Endothelial cell of umbilical vein (primary cell): ENCODE data around the gene DACT2. TPM values are rescaled to one million over a fixed set of nuclear protein-coding genes. Genes with fewer than 3 reads are reported as not detected.

Experiments
- BruUV-seq: library from RNA; stranded (reverse); fragments of 400-500 nt; replicated peaks from 2 replicates; lab custom pipeline; 2021; lab: Mats Ljungman, UMichigan
- CTCF ChIA-PET: fragments of 300-600, 350-600 bp; sonication (Branson Sonifier 250); formaldehyde crosslinking; loops from one replicate; lab custom pipeline; 2021; ENCODE audit warnings: antibody characterized with exemption, inconsistent platforms; lab: Charles Lee
- POLR2A ChIA-PET: fragments of 300-600, 350-600 bp; sonication (Branson Sonifier 250); formaldehyde crosslinking; loops from one replicate; lab custom pipeline; 2021; ENCODE audit warnings: antibody characterized with exemption, inconsistent platforms; lab: Charles Lee
- DNase-seq: peaks from one replicate; pipeline ENCODE4 v3.0.0-alpha.2; 2011; ENCODE audit warnings: low read depth, low spot score
- FAIRE-seq: peaks from 2 replicates; lab custom pipeline; 2011; peaks lifted over from hg19 to GRCh38; lab: Jason Lieb, UNC
- H2AFZ ChIP-seq: 2 replicates; pipeline ENCODE4 v1.6.0; 2012; ENCODE audit warnings: low read depth, low read length, control low read depth, inconsistent platforms
- H3K27ac ChIP-seq: 2 replicates; pipeline ENCODE4 v1.5.1; 2011; ENCODE audit warnings: low read depth, mild to moderate bottlenecking, control low read depth, low read length, moderate library complexity; ENCODE audit not compliant: insufficient read depth
- H3K27me3 ChIP-seq, 2 experiments: 2 replicates each; pipeline versions ENCODE4 v1.6.0 to v1.6.1; 2011; ENCODE audit warnings: low read length in 2 of 2, mixed read lengths in 1 of 2; ENCODE audit not compliant: control insufficient read depth in 2 of 2, insufficient read depth in 2 of 2
- H3K36me3 ChIP-seq, 2 experiments: 2 replicates in 1 of 2; 3 replicates in 1 of 2; pipeline ENCODE4 v1.5.1; 2011; ENCODE audit warnings: low read length in 2 of 2, mild to moderate bottlenecking in 1 of 2, moderate library complexity in 1 of 2; ENCODE audit not compliant: control insufficient read depth in 2 of 2, insufficient read depth in 2 of 2; ENCODE audit errors: extremely low read depth in 1 of 2
- H3K4me1 ChIP-seq: 3 replicates; pipeline ENCODE4 v1.5.1; 2011; ENCODE audit warnings: mild to moderate bottlenecking, low read length; ENCODE audit not compliant: control insufficient read depth, insufficient read depth; ENCODE audit errors: extremely low read depth
- H3K4me2 ChIP-seq: 2 replicates; pipeline ENCODE4 v1.6.1; 2011; ENCODE audit warnings: low read length, control low read depth, mixed read lengths; ENCODE audit not compliant: insufficient read depth
- H3K4me3 ChIP-seq, 3 experiments: fragments of 200-600 bp in 1 of 3; sonication (generic), shearing (Covaris generic) in 1 of 3; replicated peaks in 1 of 3; 2 replicates each; pipeline ENCODE4 v1.5.1; 2011 to 2016; ENCODE audit warnings: control low read depth in 3 of 3, low read length in 3 of 3, mild to moderate bottlenecking in 2 of 3, inconsistent platforms in 1 of 3, low read depth in 1 of 3, moderate library complexity in 1 of 3; ENCODE audit not compliant: insufficient read depth in 1 of 3
- H3K79me2 ChIP-seq: 2 replicates; pipeline ENCODE4 v1.6.0; 2012; ENCODE audit warnings: low read length, inconsistent platforms; ENCODE audit not compliant: control insufficient read depth, insufficient read depth
- H3K9ac ChIP-seq: replicated peaks from 2 replicates; pipeline ENCODE3; 2011; ENCODE audit warnings: low read length, control low read depth; ENCODE audit not compliant: insufficient read depth; ENCODE audit errors: extremely low read depth
- H3K9me1 ChIP-seq: replicated peaks from 3 replicates; pipeline ENCODE4 v1.6.0; 2011; ENCODE audit warnings: mild to moderate bottlenecking, low read length; ENCODE audit not compliant: control insufficient read depth, insufficient read depth; ENCODE audit errors: extremely low read depth
- H3K9me3 ChIP-seq: replicated peaks from 2 replicates; pipeline ENCODE4 v1.5.1; 2012; ENCODE audit warnings: low read length, inconsistent platforms; ENCODE audit not compliant: control insufficient read depth, insufficient read depth
- H4K20me1 ChIP-seq: replicated peaks from 2 replicates; pipeline ENCODE3; 2011; ENCODE audit warnings: mild to moderate bottlenecking, low read length; ENCODE audit not compliant: control insufficient read depth, insufficient read depth; ENCODE audit errors: extremely low read depth
- CTCF ChIP-seq, 2 donors: IDR thresholded peaks; 1 replicate in 1 of 2; 2 replicates in 1 of 2; pipeline ENCODE4 v1.5.1; 2011; ENCODE audit warnings: low read length in 2 of 2, mild to moderate bottlenecking in 2 of 2, moderate library complexity in 2 of 2, control low read depth in 1 of 2, inconsistent platforms in 1 of 2, low read depth in 1 of 2; ENCODE audit not compliant: insufficient read depth in 1 of 2; ENCODE audit errors: extremely low read depth in 1 of 2
- EZH2 ChIP-seq: IDR thresholded peaks from 2 replicates; pipeline ENCODE4 v1.6.1; 2012; ENCODE audit warnings: borderline replicate concordance, low read depth, mild to moderate bottlenecking, moderate library complexity, low read length, inconsistent platforms; ENCODE audit not compliant: severe bottlenecking
- FOS ChIP-seq: IDR thresholded peaks from 2 replicates; pipeline ENCODE4 v1.6.1; 2011; ENCODE audit warnings: mild to moderate bottlenecking, low read length, moderate library complexity, borderline replicate concordance; ENCODE audit not compliant: insufficient read depth
- JUN ChIP-seq: IDR thresholded peaks from 2 replicates; pipeline ENCODE4 v1.6.1; 2011; ENCODE audit warnings: borderline replicate concordance, low read depth; ENCODE audit not compliant: insufficient read length, insufficient read depth
- MAX ChIP-seq: IDR thresholded peaks from 2 replicates; pipeline ENCODE4 v1.6.1; 2011; ENCODE audit not compliant: insufficient read depth, insufficient read length
- MYC ChIP-seq: IDR thresholded peaks from one replicate; pipeline ENCODE4 v1.6.1; 2011; ENCODE audit warnings: mild to moderate bottlenecking, low read depth, low read length
- POLR2A ChIP-seq: IDR thresholded peaks from 2 replicates; pipeline ENCODE4 v1.6.1; 2012; ENCODE audit warnings: low read depth, mild to moderate bottlenecking, control low read depth, low read length
- POLR2AphosphoS5 ChIP-seq: IDR thresholded peaks from 2 replicates; pipeline ENCODE4 v1.6.1; 2012; ENCODE audit warnings: low read depth, mild to moderate bottlenecking, control low read depth, low read length, moderate library complexity; ENCODE audit not compliant: insufficient read depth
- dilution Hi-C: fragments of 300-500 bp; cut with MboI; formaldehyde crosslinking; loops from one replicate; pipeline ENCODE4 v1.15.0; 2019; ENCODE audit warnings: low sequenced_read_pairs; ENCODE audit not compliant: extremely low pct_ligation_motif_present
- intact Hi-C: fragments of 100-400 bp; cut with micrococcal nuclease; formaldehyde crosslinking; loops from one replicate; pipeline ENCODE4 v1.10.0; 2022
- polyA plus RNA-seq, 4 experiments: library from polyadenylated mRNA; depleted of rRNA in 3 of 4; stranded (reverse) in 3 of 4; unstranded in 1 of 4; fragments of >200 nt; gene quantifications; 2 replicates each; pipeline versions ENCODE4 v1.2.1 to v1.2.3, GENCODE V29; 2011 to 2012; ENCODE audit warnings: missing spikeins in 1 of 4
- total RNA-seq: library from RNA; stranded (reverse); gene quantifications from 2 replicates; pipeline ENCODE4 v1.2.3, GENCODE V29; 2021

Gene DACT2
- total and polyA plus RNA-seq, 2 donors (not counting 3 experiments of a cell fraction or from before 2014, with no cell fraction given): not detected

DNA sequence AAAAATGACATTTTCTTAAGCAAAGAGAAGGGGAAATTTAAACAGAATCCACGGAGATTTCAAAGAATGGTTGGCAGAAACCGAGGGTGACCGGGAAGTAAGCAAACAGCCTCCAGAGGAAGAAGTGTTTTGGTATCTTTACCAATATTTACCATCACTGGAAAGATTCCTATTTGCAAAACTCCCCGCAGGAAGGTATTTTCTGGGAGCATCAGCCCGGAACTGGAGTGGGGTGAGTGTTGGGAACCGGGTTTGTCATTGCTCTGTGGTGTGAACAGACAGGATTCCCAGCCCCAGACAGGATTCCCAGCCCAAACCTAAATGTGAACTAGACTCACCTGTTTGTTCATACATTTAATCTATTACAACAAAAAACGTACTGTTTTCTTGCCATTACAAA is 19.2 kb upstream of the DACT2 start:
- TF ChIP-seq FOS (no peak), CTCF (IDR thresholded peaks at IDR 0.05; ENCODE audit: extremely low read depth in 1 of 2, insufficient read depth in 1 of 2, low read depth in 1 of 2, low read length in 2 of 2) (no peak), EZH2 (no peak), MYC (no peak), MAX (no peak), JUN (no peak), POLR2A (no peak), POLR2AphosphoS5 (no peak)
- H3K79me2 ChIP-seq: no peaks in the 10 kb centered on the region
- H3K27me3 ChIP-seq: no peaks in the 10 kb centered on the region
- POLR2A ChIA-PET: no interaction called here
- H3K9ac ChIP-seq: no peak overlapping the region
- intact Hi-C loops (no loop called here), dilution Hi-C loops (no loop called here)
- no peaks in the 10 kb centered on the region for H3K9me3 ChIP-seq
- no peaks in the 10 kb centered on the region for H3K4me1 ChIP-seq
- no TSS peak for BruUV-seq
- DNase-seq (no peak), FAIRE-seq (no peak)
- CTCF ChIA-PET: no interaction called here
- H3K36me3 ChIP-seq: no peaks in the 10 kb centered on the region
- H3K4me3 ChIP-seq: no peak overlapping the region
- no peak overlapping the region for H3K4me2 ChIP-seq
- H3K27ac ChIP-seq: no peak overlapping the region
- H2AFZ ChIP-seq: no peak overlapping the region
- no peaks in the 10 kb centered on the region for H4K20me1 ChIP-seq
- no peaks in the 10 kb centered on the region for H3K9me1 ChIP-seq
